NCI-H524 treated with DMSO at 0.1 percent for 48 hours (cell line): ENCODE results near the gene AMBRA1.

Experiments
- DNase-seq: peaks from one replicate; lab custom pipeline; 2025; lab: John Stamatoyannopoulos, UW

AMBRA1 gene

GRCh38 chr11:46397526-46397925 lies 196.3 kb downstream of the AMBRA1 start:
- DNase-seq, result no peak

DNA sequence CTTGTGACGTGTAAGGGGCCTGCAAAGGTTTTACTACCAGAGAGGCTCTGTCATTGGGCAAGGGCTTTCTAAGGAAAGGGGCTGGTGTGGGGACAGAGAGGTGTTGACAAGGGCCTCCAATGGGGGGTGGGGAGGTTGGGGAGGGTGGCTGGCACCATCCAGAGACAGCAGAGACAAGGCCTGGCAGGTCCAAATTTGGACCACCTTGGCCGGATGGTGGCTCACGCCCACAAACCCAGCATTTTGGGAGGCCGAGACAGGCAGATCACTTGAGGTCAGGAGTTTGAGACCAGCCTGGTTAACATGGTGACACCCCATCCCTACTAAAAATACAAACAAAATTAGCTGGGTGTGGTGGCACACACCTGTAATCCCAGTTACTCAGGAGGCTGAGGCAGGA lies 200.1 kb downstream of the AMBRA1 start:
- DNase-seq, result no peak

DNA sequence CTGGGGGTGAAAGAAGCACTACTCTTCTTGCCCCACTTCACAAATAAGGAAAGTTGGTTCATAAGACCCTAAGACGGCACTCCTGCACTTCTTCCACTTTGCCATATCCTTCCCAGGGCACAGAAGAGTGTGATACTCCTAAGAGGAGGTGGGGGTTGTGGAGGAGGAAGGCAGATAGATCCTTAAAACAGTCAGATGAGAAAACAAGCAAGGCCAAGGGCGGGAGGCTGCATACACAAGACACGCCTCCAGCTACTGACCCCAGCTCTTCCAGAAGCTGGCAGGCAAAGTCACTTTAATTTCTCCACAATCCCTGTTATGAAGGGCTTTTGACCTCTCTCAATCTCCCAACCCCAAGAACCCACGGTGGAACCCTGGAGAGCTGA lies 200.6 kb downstream of the AMBRA1 start:
- DNase-seq, result no peak

GRCh38 chr11:46392421-46393230 lies 201.2 kb downstream of the AMBRA1 start:
- DNase-seq, result no peak

DNA sequence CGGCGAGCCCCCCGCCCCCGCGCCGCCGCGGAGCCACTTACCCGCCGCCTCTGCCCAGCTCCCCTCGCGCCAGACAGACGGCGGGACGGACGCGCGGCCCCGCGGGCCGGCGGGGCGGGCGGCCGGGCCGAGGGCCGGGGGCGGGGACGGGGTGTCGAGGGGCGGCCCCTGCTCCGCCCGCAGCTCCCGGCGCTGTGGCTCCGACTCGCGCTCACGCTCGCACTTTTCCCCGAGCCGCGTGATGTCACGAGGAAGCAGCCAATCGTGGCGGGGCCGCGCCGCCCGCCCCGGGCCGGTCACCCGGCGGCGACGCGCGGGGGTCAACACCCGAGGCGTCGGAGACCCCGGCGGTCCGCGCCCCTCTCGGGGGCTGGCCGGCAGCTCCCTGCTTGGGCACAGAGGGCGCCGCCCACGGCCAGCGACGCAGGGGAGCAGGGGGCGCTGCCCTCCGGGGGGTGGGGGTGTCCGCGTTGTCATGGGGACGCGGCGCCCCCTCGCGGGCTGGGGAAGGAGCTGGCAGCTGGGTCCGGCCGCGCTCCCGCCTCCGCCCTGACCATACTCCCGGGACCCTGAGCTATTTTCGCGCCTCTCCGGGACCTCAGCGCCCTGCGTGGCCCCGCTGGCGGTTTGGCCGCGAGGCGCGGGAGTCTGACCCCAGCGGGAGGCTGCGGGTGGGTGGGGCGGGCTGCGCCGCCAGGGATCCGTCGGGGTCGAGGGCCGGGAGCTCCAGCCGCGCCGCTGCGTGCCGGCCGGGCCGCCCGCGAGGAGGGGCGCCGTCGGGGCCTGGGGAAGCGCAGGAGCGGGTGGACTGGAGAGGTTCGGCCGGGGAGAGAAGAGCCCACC lies 202.0 kb downstream of the AMBRA1 start, which contains the start of gene CHRM4:
TSS of gene CHRM4 (minus strand) at position 199 of the 843 bp plus-strand sequence. CDS start 5,219 bp downstream, outside the sequence.
- no peak for DNase-seq

DNA sequence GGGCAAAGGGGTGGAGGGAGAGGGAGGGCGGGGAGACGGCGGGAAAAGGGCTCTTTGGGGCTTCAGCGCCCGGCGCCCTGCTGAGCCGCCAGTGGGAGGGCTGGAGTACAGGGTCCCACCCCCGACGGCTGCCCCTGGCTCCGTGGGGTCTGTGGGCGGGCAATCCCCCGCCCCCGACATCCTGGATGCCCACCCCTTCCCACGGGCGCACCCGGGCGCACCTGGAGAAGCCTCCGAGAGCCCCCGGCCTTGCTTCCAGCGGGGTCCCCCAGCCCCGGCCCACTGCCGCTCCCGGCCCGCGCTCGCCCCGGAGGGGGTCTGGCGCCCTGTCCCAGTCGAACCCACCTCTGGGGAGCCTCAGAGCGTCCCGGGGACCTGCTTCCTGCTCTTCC lies 202.6 kb downstream of the AMBRA1 start:
- no peak for DNase-seq

DNA sequence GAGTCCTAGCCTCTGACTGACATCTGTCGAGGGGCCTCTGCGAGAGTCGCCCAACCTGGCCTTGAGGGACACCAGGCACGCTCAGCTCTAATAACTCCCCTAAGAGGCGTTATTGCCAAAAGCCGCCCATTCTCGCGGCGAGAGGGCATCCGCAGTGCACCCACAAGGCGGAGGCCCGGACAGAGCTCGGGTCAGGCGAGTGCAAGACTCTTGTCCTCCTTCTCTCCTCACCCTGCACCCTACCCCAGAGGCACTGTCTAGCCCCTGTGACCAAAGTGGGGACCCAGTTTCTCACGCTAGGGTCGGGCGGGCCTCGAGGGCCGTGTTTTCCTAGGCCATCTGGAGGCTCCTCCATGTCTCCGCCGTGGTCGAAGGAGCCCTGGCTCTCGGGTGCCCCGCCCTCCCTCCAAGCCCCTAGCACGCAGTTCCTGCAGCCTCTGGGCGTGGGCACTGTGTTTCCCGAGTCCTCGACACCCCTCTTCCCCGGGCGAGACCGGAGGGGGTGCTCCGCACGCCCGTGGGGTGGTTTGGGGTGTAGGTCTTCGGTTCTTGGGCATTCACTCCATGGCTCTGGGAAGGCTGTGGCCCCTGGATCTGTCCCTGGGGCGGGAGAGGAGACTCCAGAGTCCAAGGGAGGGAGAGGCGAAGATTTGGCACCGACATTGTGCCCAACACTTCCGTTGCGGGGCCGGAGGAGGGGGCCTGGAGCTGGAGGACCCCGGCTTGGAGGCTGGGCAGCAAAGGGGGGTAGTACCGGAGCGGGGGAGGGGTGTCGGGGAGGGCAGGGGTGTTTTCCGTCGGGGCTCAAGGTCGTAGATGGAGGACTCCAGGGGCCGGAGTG lies 203.3 kb downstream of the AMBRA1 start:
- DNase-seq, result no peak

GRCh38 chr11:46389450-46390330 lies 204.1 kb downstream of the AMBRA1 start:
- DNase-seq, result no peak

- DNase-seq, result no peak
Observed at GRCh38 chr11:46388619-46389449, 205.0 kb downstream of the AMBRA1 start.

- no peak for DNase-seq
Observed at GRCh38 chr11:46387919-46388618, 205.8 kb downstream of the AMBRA1 start.

- no peak for DNase-seq
Observed at GRCh38 chr11:46387456-46387855, 206.4 kb downstream of the AMBRA1 start.

- no peak for DNase-seq
Observed at GRCh38 chr11:46386674-46387073, 207.1 kb downstream of the AMBRA1 start.

DNA sequence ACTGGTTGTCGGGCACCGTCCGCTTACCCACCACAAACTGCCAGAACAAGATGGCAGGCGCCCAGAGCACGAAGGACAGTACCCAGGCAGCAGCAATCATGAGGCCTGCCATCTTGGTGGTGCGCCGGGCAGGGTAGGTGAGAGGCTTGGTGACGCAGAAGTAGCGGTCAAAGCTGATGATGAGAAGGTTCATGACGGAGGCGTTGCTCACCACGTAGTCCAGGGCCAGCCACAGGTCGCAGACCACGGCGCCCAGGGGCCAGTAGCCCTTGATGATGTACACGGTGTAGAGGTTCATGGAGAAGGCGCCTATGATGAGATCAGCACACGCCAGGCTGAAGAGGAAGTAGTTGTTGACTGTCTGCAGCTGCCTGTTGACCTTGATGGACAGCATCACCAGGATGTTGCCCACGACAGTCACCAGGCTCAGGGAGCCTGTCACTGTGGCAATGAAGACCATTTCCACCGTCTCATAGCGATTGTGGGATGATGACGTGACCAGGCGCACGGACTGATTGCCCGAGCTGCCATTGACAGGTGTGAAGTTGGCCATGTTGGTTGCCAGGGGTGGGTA lies 207.7 kb downstream of the AMBRA1 start:
- no peak for DNase-seq

GRCh38 chr11:46385169-46386004 lies 208.4 kb downstream of the AMBRA1 start:
- DNase-seq, result no peak

DNA sequence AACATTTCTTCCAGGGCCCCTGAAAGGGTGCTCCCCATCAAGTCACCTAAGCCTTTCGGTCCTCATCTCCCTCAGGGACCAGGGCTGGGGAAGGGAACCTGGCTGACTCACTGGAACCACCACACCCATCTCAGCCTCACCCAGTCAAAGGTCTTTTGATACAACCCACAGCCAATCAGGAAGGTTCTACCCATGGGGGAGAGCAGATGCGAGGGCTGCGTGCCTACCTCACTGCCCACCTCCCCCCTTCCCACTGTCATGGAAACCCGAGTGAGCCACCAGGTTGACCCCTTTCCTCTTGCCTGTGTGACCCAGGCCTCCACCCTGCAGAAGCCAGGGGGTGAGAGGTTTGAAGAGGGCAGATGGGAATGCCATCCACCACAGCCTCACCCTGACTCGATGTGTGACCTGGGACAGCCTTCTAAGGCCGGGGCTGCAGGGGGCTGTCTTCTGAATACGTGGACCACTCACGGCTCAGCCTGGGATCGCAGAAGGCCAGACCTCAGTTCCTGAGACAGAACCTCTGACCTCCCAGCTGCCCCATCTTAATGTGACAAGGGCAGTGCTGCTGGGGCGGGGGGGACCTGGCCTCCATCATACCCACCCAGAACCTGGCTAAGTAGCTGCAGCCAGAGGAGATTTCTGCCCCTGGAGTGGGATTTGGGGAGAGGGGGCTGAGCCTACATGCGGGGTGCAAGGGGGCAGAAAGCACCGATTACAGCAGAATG lies 209.7 kb downstream of the AMBRA1 start:
- DNase-seq, result no peak

- DNase-seq, result no peak
Observed at GRCh38 chr11:46383404-46383758, 210.4 kb downstream of the AMBRA1 start.

GRCh38 chr11:46382646-46383403 lies 211.0 kb downstream of the AMBRA1 start:
- no peak for DNase-seq
